Measurements from ENCODE around the gene PTX3. TPM values are rescaled to one million over a fixed set of nuclear protein-coding genes. Genes with fewer than 3 reads are reported as not detected.

PTX3 gene
- total and polyA plus RNA-seq, 10 of the 15 experiments (the other 5 are each of a cell fraction or from before 2014, with no cell fraction given) = 0.03 to 0.11 (median 0.06) TPM; not detected in 7

- intact Hi-C loops (cut with micrococcal nuclease; ENCODE audit: unreplicated experiment) (no loop called here), in situ Hi-C loops (cut with MboI) (no loop called here)
- BruUV-seq (replicated peaks) = no TSS peak
- DNase-seq (ENCODE audit: low read depth, low spot score) (no peak), ATAC-seq (no peak), FAIRE-seq (no peak)
- ChIA-PET POLR2A (no interaction called here), SMC1A (ENCODE audit: uncharacterized antibody, unreplicated experiment) (interaction anchor here (0.8 to 2.1 kb wide), 2 partner anchors 11 to 15 kb away, joined by 4 to 7 read pairs; no protein-coding TSS in a partner anchor), RAD21 (ENCODE audit: unreplicated experiment) (no interaction called here), CTCF (interaction anchor here (1.3 kb wide), 1 partner anchor 11 kb away, joined by 3 read pairs; no protein-coding TSS in a partner anchor)
- Histone ChIP-seq H3K4me1 (ENCODE audit: control insufficient read depth, insufficient read depth, low read length) (no peaks in the 10 kb centered on the region), H3K27me3 (replicated peaks in 1 of 2; ENCODE audit: control insufficient read depth in 2 of 2, insufficient read depth in 2 of 2, low read length in 1 of 2) (no peaks in the 10 kb centered on the region; a peak in 1 of 4 replicates), H3K9ac (ENCODE audit: control insufficient read depth, insufficient read depth, low read length) (no peak overlapping the region), H3K4me3 (no peak overlapping the region), H3K9me3 (replicated peaks; ENCODE audit: control insufficient read depth, insufficient read depth, low read length) (no peaks in the 10 kb centered on the region), H3K36me3 (ENCODE audit: control insufficient read depth in 2 of 2, insufficient read depth in 2 of 2, low read length in 1 of 2) (no peaks in the 10 kb centered on the region), H4K20me1 (ENCODE audit: control insufficient read depth, insufficient read depth) (no peaks in the 10 kb centered on the region), H3K79me2 (ENCODE audit: control insufficient read depth, insufficient read depth, low read length) (no peaks in the 10 kb centered on the region), H3K27ac (ENCODE audit: control insufficient read depth, insufficient read depth) (no peak overlapping the region), H3K4me2 (ENCODE audit: control insufficient read depth, insufficient read depth) (no peak overlapping the region), H2AFZ (ENCODE audit: control insufficient read depth, low read depth, low read length) (no peak overlapping the region)
- no peak for TF ChIP-seq CREM (IDR thresholded peaks at IDR 0.05; ENCODE audit: low read depth)
- TF ChIP-seq CEBPB (IDR thresholded peaks at IDR 0.05; ENCODE audit: borderline replicate concordance in 1 of 2, low read depth in 2 of 2, low read length in 2 of 2) = no peak
- no peak for TF ChIP-seq TBL1XR1 (IDR thresholded peaks at IDR 0.05; ENCODE audit: low read depth, low read length)
- TF ChIP-seq CBX3 (IDR thresholded peaks at IDR 0.05; ENCODE audit: borderline replicate concordance, low read depth) = no peak
- TF ChIP-seq IKZF2 (IDR thresholded peaks at IDR 0.05) = no peak
- TF ChIP-seq RELA (IDR thresholded peaks at IDR 0.05; ENCODE audit: borderline replicate concordance, partially characterized antibody) = no peak
- TF ChIP-seq CUX1 (IDR thresholded peaks at IDR 0.05; ENCODE audit: insufficient replicate concordance, low read depth, low read length) = no peak
- no peak for TF ChIP-seq RCOR1 (conservative IDR thresholded peaks at IDR 0.05; ENCODE audit: low read depth, low read length)
- TF ChIP-seq USF1 (IDR thresholded peaks at IDR 0.05; ENCODE audit: borderline replicate concordance, extremely low read length, insufficient read depth, low read depth, low read length) = no peak
- TF ChIP-seq NFXL1 (IDR thresholded peaks at IDR 0.05; ENCODE audit: borderline replicate concordance) = no peak
- TF ChIP-seq IRF4 (IDR thresholded peaks at IDR 0.05; ENCODE audit: low read depth, low read length) = no peak
- no peak for TF ChIP-seq POU2F2 (IDR thresholded peaks at IDR 0.05; ENCODE audit: borderline replicate concordance, low read depth, low read length)
- no peak for TF ChIP-seq CBFB (IDR thresholded peaks at IDR 0.05; ENCODE audit: low read depth)
- no peak for TF ChIP-seq YY1 (IDR thresholded peaks at IDR 0.05; ENCODE audit: low read depth, low read length)
- 23% methylated on average over 3 of the region's 3 CpGs for WGBS (ENCODE audit: insufficient coverage, insufficient replicate concordance, low lambda C conversion rate, missing lambda C conversion rate)
These were observed 27.7 kb downstream of the PTX3 start for GRCh38 chr3:157464321-157464720.
